Psoas muscle (tissue), 8 donors: ENCODE data around the gene C4orf46. TPM values are rescaled to one million over a fixed set of nuclear protein-coding genes. Genes with fewer than 3 reads are reported as not detected.

Experiments
- ATAC-seq, 4 donors: fragments of 200-7000 bp; cut with Tn5 transposase; one replicate each; pipeline ENCODE4 v1.9.1; 2020; ENCODE audit warnings: moderate library complexity in 3 of 4, mild to moderate bottlenecking in 2 of 4
- DNase-seq, 2 donors: peaks; one replicate each; pipeline ENCODE4 v3.0.0-alpha.2; 2020
- H3K27ac ChIP-seq: fragments of 200-600 bp; one replicate; pipeline ENCODE4 v1.8.0; 2022
- H3K27me3 ChIP-seq, 3 donors: fragments of 200-600 bp in 1 of 3; one replicate each; pipeline versions ENCODE4 v1.6.1 to v1.8.0; 2013 to 2022; ENCODE audit warnings: low read length in 2 of 3, mild to moderate bottlenecking in 2 of 3, moderate library complexity in 1 of 3; ENCODE audit not compliant: insufficient read depth in 3 of 3
- H3K36me3 ChIP-seq, 2 donors: fragments of 200-600 bp in 1 of 2; one replicate each; pipeline versions ENCODE4 v1.6.1 to v1.8.0; 2013 to 2022; ENCODE audit warnings: low read depth in 1 of 2, mild to moderate bottlenecking in 1 of 2, moderate library complexity in 1 of 2; ENCODE audit not compliant: insufficient read depth in 1 of 2
- H3K4me1 ChIP-seq: fragments of 200-600 bp; one replicate; pipeline ENCODE4 v1.8.0; 2022
- H3K4me3 ChIP-seq: fragments of 200-600 bp; one replicate; pipeline ENCODE4 v1.8.0; 2022; ENCODE audit warnings: mild to moderate bottlenecking
- H3K9me3 ChIP-seq: fragments of 200-600 bp; one replicate; pipeline ENCODE4 v1.8.0; 2022
- CTCF ChIP-seq: fragments of 200-600 bp; IDR thresholded peaks from one replicate; pipeline ENCODE4 v1.8.0; 2022; ENCODE audit warnings: antibody characterized with exemption
- WGBS, 3 donors: extraction: QIAGEN DNeasy Blood & Tissue Kit; methylation state at CpG; one replicate each; pipeline versions ENCODE4 v1.1.6 to v1.1.7; 2013; 5-methylcytosine and 5-hydroxymethylcytosine counted together
- intact Hi-C, 2 donors: fragments of 100-400 bp; cut with DNase I; formaldehyde crosslinking; loops; one replicate each; pipeline versions ENCODE4 v1.11.0 to v1.14.2; 2022
- polyA plus RNA-seq, 3 donors: library from polyadenylated mRNA; stranded (reverse); fragments of 200-250 nt; gene quantifications; one replicate each; pipeline ENCODE4 v1.2.3, GENCODE V29; 2013
- total RNA-seq, 4 donors: library from RNA; stranded (reverse); fragmentation: NEBNext Ultra II Directional in 2 of 4; extraction: Animal tissue kit (Norgen Biotek cat#: 25700) in 2 of 4; gene quantifications; one replicate each; pipeline versions ENCODE4 v1.2.1 to v1.2.4, GENCODE V29; 2021 to 2023
- donor health status: healthy with polysubstance abuse.
- donor health status: DM: no; HTN: no; CAD: no; lungs with moderate emphysema.
- donor health status: Bipolar disorder and iron deficiency.
- donor health status: healthy.
- donor health status: DM: yes; HTN: yes; CAD: no.
- donor health status: DM: no; HTN: no; CAD: no.
- donor health status: DM: no; HTN: no; CAD: no.
- donor health status: DM: yes; HTN: yes; CAD: no.

C4orf46 gene
- total and polyA plus RNA-seq, 7 donors, result 0.57 to 4.5 (median 1.7) TPM

GRCh38 chr4:158644356-158644755 is 27.3 kb downstream of the C4orf46 start:
- Histone ChIP-seq H3K36me3 (no peaks in the 10 kb centered on the region), H3K4me1 (no peaks in the 10 kb centered on the region), H3K27me3 (no peaks in the 10 kb centered on the region), H3K4me3 (no peak overlapping the region), H3K9me3 (no peaks in the 10 kb centered on the region), H3K27ac (no peak overlapping the region)
- 34 to 48% (median 38%) methylated on average over 5 of the region's 5 CpGs for WGBS, 3 donors
- ATAC-seq (no peak), DNase-seq (no peak)
- TF ChIP-seq CTCF, result no peak
- intact Hi-C loops, result no loop called here

DNA sequence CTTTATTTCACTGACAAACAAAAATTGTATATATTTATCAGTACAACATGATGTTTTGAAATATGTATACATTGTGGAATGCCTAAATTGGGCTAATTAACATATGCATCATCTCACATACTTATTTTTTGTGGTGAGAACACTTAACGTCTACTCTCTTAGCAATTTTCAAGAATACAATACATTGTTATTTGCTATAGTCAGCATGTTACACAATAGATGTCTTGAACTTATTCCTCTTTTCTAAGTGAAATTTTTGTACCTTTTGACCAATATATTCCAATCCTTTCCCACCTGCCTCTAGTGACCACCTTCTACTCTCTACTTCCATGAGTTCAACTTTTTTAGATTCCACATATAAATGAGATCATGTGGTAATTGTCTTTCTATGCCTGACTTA is 35.1 kb downstream of the C4orf46 start:
- no peaks in the 10 kb centered on the region for H3K4me1 ChIP-seq
- TF ChIP-seq CTCF, result no peak
- no peaks in the 10 kb centered on the region for H3K36me3 ChIP-seq
- no peaks in the 10 kb centered on the region for H3K9me3 ChIP-seq
- no peak for ATAC-seq
- no peaks in the 10 kb centered on the region for H3K27me3 ChIP-seq
- no peak overlapping the region for H3K4me3 ChIP-seq
- intact Hi-C loops, result no loop called here
- DNase-seq, result no peak
- H3K27ac ChIP-seq, result no peak overlapping the region
- 84 to 100% (median 86%) methylated on average over 1 of the region's 1 CpG for WGBS, 3 donors

- Histone ChIP-seq H3K27me3 (no peaks in the 10 kb centered on the region), H3K36me3 (no peaks in the 10 kb centered on the region), H3K27ac (no peak overlapping the region), H3K4me1 (peaks cover 4% of the 10 kb centered on the region), H3K9me3 (no peaks in the 10 kb centered on the region), H3K4me3 (no peak overlapping the region)
- no peak for DNase-seq
- ATAC-seq, result no peak
- no peak for TF ChIP-seq CTCF
- WGBS, 3 donors, result 8 to 23% (median 23%) methylated on average over 1 of the region's 1 CpG
- intact Hi-C loops, result no loop called here
Measured at GRCh38 chr4:158630893-158631292, 40.8 kb downstream of the C4orf46 start.

DNA sequence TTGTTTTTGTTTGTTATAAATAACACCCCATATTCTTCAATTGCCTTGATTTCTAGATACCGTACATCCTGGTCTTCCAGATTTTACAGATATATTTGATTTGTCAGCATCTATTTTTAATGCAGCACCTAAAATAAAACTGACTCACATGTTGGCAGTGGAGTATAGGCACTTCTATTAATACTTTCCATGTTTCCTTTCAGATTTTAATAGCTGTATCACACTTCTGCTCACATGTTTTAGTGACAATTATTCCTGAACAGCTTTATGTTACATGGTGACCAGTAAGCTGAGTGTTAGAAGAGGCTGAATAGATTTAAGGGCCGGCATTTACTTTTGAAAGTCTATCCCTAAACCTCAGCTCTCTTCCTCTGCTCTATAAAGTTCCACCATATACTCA is 46.1 kb downstream of the C4orf46 start:
- Histone ChIP-seq H3K36me3 (no peaks in the 10 kb centered on the region), H3K4me3 (peak overlapping the region; percentile 15), H3K4me1 (peaks cover 20% of the 10 kb centered on the region), H3K27me3 (no peaks in the 10 kb centered on the region), H3K27ac (peak overlapping the region; percentile 75), H3K9me3 (no peaks in the 10 kb centered on the region)
- no peak for DNase-seq
- peak; percentile 89 to 99 (median 92) for ATAC-seq
- no peak for TF ChIP-seq CTCF
- WGBS, 3 donors, result 14 to 33% (median 21%) methylated on average over 2 of the region's 2 CpGs
- intact Hi-C loops, result loop anchor here in 1 of 2 donors (2.0 to 10.0 kb wide), 2 partner anchors 131 to 371 kb away; no protein-coding TSS in a partner anchor

DNA sequence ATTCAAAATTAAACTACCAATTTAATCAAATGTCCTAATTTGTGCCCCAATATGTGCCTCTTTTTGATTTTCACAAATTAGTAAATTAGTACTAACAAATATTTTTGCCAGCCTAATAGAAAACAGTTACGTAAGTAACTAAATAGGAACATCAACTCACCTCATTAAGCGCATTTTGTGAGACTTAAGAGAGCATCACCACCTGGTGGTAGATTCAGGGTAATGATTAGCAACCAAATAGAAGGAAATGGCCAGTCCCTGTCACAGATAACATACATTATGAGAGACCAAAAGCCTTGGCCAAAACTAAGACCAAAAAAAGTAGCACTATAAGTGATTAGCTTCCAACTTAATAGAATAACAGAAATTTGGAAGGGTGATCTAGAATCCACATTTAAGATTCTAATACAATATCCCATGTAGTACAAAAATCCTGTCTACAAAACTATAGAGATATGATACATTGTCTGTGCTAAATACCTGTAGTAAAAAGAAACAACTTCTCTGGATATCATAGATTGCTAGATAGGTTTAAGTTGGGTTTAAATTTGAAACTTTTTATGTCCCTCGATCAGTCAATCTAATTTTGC is 46.7 kb downstream of the C4orf46 start:
- peak; percentile 81 to 93 (median 84) for ATAC-seq
- WGBS, 3 donors, result 17 to 35% (median 24%) methylated on average over 3 of the region's 3 CpGs
- no peaks in the 10 kb centered on the region for H3K27me3 ChIP-seq
- peak overlapping the region; percentile 15 for H3K4me3 ChIP-seq
- H3K36me3 ChIP-seq, result no peaks in the 10 kb centered on the region
- no peak for DNase-seq
- intact Hi-C loops, result loop anchor here (2.0 to 10.0 kb wide), 3 partner anchors 130 to 373 kb away; no protein-coding TSS in a partner anchor
- peak overlapping the region; percentile 75 for H3K27ac ChIP-seq
- H3K9me3 ChIP-seq, result no peaks in the 10 kb centered on the region
- TF ChIP-seq CTCF, result peak; percentile 76
- H3K4me1 ChIP-seq, result peaks cover 20% of the 10 kb centered on the region
